HepG2 (cell line): ENCODE results near the gene KIAA0930. TPM values are rescaled to one million over a fixed set of nuclear protein-coding genes. Genes with fewer than 3 reads are reported as not detected.

Experiments used
- ATAC-seq: fragments of 200-7000 bp; cut with Tn5 transposase; 3 replicates; pipeline ENCODE4 v1.9.1; 2020; ENCODE audit warnings: mild to moderate bottlenecking, moderate library complexity
- BruUV-seq: library from RNA; stranded (reverse); fragments of 400-500 nt; replicated peaks from 2 replicates; lab custom pipeline; 2021; lab: Mats Ljungman, UMichigan
- CTCF ChIA-PET: fragments of 300-600 bp; formaldehyde crosslinking; extraction: SDS; loops from one replicate; lab custom pipeline; 2021; ENCODE audit warnings: low total read pairs, inconsistent platforms, low intra/inter-chr PET ratio; lab: Yijun Ruan, JAX
- POLR2A ChIA-PET: fragments of 350-600 bp; sonication (Branson Sonifier 250); formaldehyde crosslinking; loops from one replicate; lab custom pipeline; 2020; ENCODE audit warnings: antibody characterized with exemption, inconsistent platforms; lab: Yijun Ruan, JAX
- DNase-seq: peaks from one replicate; pipeline ENCODE4 v3.0.0-alpha.2; 2015; ENCODE audit warnings: low spot score
- FAIRE-seq: peaks from 3 replicates; lab custom pipeline; 2011; peaks lifted over from hg19 to GRCh38; lab: Jason Lieb, UNC
- H2AFZ ChIP-seq: one replicate; pipeline ENCODE4 v1.6.1; 2011; ENCODE audit warnings: low read length, inconsistent platforms
- H3K27ac ChIP-seq: fragments of 300-600 bp; 3 replicates; pipeline ENCODE4 v1.8.0; 2011; ENCODE audit warnings: mixed run types, mild to moderate bottlenecking, mixed read lengths, low read length, inconsistent platforms; ENCODE audit not compliant: insufficient read depth; ENCODE audit errors: extremely low read length
- H3K27me3 ChIP-seq, 2 experiments: fragments of 200-600 bp in 1 of 2; 2 replicates in 1 of 2; 3 replicates in 1 of 2; pipeline versions ENCODE4 v1.6.0 to v1.8.0; 2011; ENCODE audit warnings: low read length in 2 of 2, mild to moderate bottlenecking in 2 of 2, moderate library complexity in 2 of 2, inconsistent platforms in 1 of 2; ENCODE audit not compliant: insufficient read depth in 2 of 2, control insufficient read depth in 1 of 2
- H3K36me3 ChIP-seq, 2 experiments: fragments of 200-600 bp in 1 of 2; replicated peaks in 1 of 2; 2 replicates in 1 of 2; 3 replicates in 1 of 2; pipeline versions ENCODE4 v1.5.1 to v1.8.0; 2011; ENCODE audit warnings: low read length in 2 of 2, inconsistent platforms in 1 of 2; ENCODE audit not compliant: insufficient read depth in 2 of 2, control insufficient read depth in 1 of 2
- H3K4me1 ChIP-seq: 2 replicates; pipeline ENCODE4 v1.5.1; 2012; ENCODE audit warnings: low read length, inconsistent platforms; ENCODE audit not compliant: insufficient read depth
- H3K4me2 ChIP-seq: 2 replicates; pipeline ENCODE4 v1.6.0; 2011; ENCODE audit warnings: low read depth, low read length, inconsistent platforms
- H3K4me3 ChIP-seq, 3 experiments: fragments of 200-600 bp in 1 of 3; sonication (generic), shearing (Covaris generic) in 1 of 3; replicated peaks in 1 of 3; 2 replicates each; pipeline ENCODE4 v1.5.1; 2011 to 2016; ENCODE audit warnings: low read length in 3 of 3, inconsistent platforms in 2 of 3, low read depth in 2 of 3, mild to moderate bottlenecking in 2 of 3, control low read depth in 1 of 3, mixed read lengths in 1 of 3; ENCODE audit not compliant: insufficient read depth in 1 of 3
- H3K79me2 ChIP-seq: one replicate; pipeline ENCODE4 v1.6.1; 2011; ENCODE audit warnings: low read length, inconsistent platforms; ENCODE audit not compliant: insufficient read depth
- H3K9ac ChIP-seq: 2 replicates; pipeline ENCODE4 v1.6.0; 2011; ENCODE audit warnings: mild to moderate bottlenecking, low read depth, low read length, inconsistent platforms; ENCODE audit not compliant: insufficient read depth
- H3K9me3 ChIP-seq: 2 replicates; pipeline ENCODE4 v1.5.1; 2012; ENCODE audit warnings: mild to moderate bottlenecking, low read length
- H4K20me1 ChIP-seq: 2 replicates; pipeline ENCODE4 v1.6.0; 2011; ENCODE audit warnings: inconsistent platforms, mild to moderate bottlenecking, low read length, moderate library complexity; ENCODE audit not compliant: insufficient read depth
- GLI4 ChIP-seq: sonication (generic); formaldehyde crosslinking; IDR thresholded peaks from 2 replicates; pipeline ENCODE4 v1.5.1; 2020; ENCODE audit warnings: missing genetic modification reagents, mild to moderate bottlenecking, moderate library complexity, borderline replicate concordance
- LCORL ChIP-seq, 2 experiments: fragments of 450-650 bp in 1 of 2; sonication (generic) in 1 of 2; formaldehyde crosslinking in 1 of 2; IDR thresholded peaks; 2 replicates each; pipeline versions ENCODE4 v1.5.0 to v1.6.1; 2017 to 2020; ENCODE audit warnings: antibody characterized with exemption in 1 of 2, missing genetic modification reagents in 1 of 2
- NFE2L2 ChIP-seq: fragments of 150-350 bp; IDR thresholded peaks from 2 replicates; pipeline ENCODE4 v1.6.1; 2014; ENCODE audit warnings: low read length
- ZFP82 ChIP-seq: sonication (generic); formaldehyde crosslinking; IDR thresholded peaks from 2 replicates; pipeline ENCODE4 v1.5.1; 2020; ENCODE audit warnings: mild to moderate bottlenecking, missing genetic modification reagents, borderline replicate concordance
- ZNF446 ChIP-seq: sonication (generic); formaldehyde crosslinking; IDR thresholded peaks from 2 replicates; pipeline ENCODE4 v1.5.0; 2020; ENCODE audit warnings: mild to moderate bottlenecking, missing genetic modification reagents
- WGBS: methylation state at CpG from one replicate; pipeline ENCODE4 v1.1.6; 2017; ENCODE audit warnings: low lambda C conversion rate; 5-methylcytosine and 5-hydroxymethylcytosine counted together
- in situ Hi-C: cut with HindIII; loops from 2 replicates; pipeline ENCODE4 v1.10.0; 2017; ENCODE audit warnings: low pct_unique_long_range_greater_than_20kb; ENCODE audit not compliant: extremely low pct_ligation_motif_present
- intact Hi-C: fragments of 100-400 bp; cut with micrococcal nuclease; formaldehyde crosslinking; loops from one replicate; pipeline ENCODE4 v1.10.0; 2022; ENCODE audit not compliant: unreplicated experiment
- polyA plus RNA-seq, 8 experiments: library from polyadenylated mRNA; depleted of rRNA in 3 of 8; stranded (reverse) in 7 of 8; unstranded in 1 of 8; fragments of >200 nt; fragmentation: Illumina TruSeq in 4 of 8; extraction: Trizol in 4 of 8; gene quantifications; 2 replicates each; pipeline versions ENCODE4 v1.2.1 to v1.2.3, GENCODE V29; 2011 to 2016; ENCODE audit warnings: low read depth in 4 of 8, missing spikeins in 1 of 8, mixed read lengths in 1 of 8; ENCODE audit not compliant: insufficient read depth in 1 of 8
- total RNA-seq, 5 experiments: library from RNA; depleted of rRNA; stranded (reverse); fragments of >200 nt; fragmentation: Illumina TruSeq; extraction: Trizol; gene quantifications; 2 replicates each; pipeline ENCODE4 v1.2.3, GENCODE V29; 2016; ENCODE audit warnings: low read depth in 1 of 5
- TF ChIP-seq, protein P1 (sequence below): sonication (generic); formaldehyde crosslinking; IDR thresholded peaks from 2 replicates; pipeline ENCODE4 v1.4.0; 2020; ENCODE audit warnings: low read depth, missing genetic modification reagents
- TF ChIP-seq, protein P2 (sequence below): sonication (generic); formaldehyde crosslinking; IDR thresholded peaks from 2 replicates; pipeline ENCODE4 v1.5.1; 2020; ENCODE audit warnings: mild to moderate bottlenecking, missing genetic modification reagents, moderate library complexity
- TF ChIP-seq, protein P3 (sequence below): IDR thresholded peaks from 2 replicates; pipeline ENCODE4 v1.6.1; 2016; ENCODE audit warnings: missing compliant biosample characterization, missing genetic modification reagents, borderline replicate concordance
- TF ChIP-seq, protein P4 (sequence below): IDR thresholded peaks from 2 replicates; pipeline ENCODE4 v1.6.1; 2012; ENCODE audit warnings: inconsistent platforms

The KIAA0930 gene
- total and polyA plus RNA-seq, 2 of the 13 experiments (the other 11 are each of a cell fraction or from before 2014, with no cell fraction given): 27.0 to 38.2 TPM

DNA sequence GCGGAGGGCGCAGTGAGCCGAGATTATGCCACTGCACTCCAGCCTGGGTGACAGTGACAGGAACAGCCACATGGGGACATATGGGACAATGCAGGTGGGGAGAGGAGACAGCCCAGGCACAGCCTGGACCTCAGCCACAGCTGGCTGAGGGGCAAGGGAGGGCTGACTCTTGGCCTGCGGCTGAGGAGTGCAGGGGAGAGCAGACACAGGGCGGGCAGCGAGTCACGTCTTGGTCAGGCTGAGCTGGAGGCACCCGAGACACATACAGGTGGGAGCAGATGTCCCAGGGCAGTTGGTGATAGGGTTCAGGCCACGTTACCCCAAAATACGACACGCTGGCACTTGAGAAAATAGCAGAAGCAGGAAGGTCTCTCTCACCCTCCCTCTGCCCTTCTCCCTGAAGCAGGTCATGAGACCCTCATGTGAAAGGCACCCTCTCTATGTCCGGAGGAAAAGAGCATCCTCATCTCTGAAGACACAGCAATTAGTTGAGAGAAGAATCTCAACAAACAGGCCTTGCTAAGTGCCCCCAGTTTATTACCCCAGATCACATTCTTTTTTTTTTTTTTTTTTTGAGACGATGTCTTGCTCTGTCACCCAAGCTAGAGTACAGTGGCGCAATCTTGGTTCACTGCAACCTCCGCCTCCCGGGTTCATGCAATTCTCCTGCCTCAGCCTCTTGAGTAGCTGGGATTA lies 10.5 kb downstream of the KIAA0930 start:
- H3K9me3 ChIP-seq: no peaks in the 10 kb centered on the region
- ChIA-PET POLR2A (no interaction called here), CTCF (no interaction called here)
- intact Hi-C loops: no loop called here
- H3K4me3 ChIP-seq: no peak overlapping the region
- no peaks in the 10 kb centered on the region for H3K27me3 ChIP-seq
- peaks cover 4% of the 10 kb centered on the region for H3K79me2 ChIP-seq
- H3K9ac ChIP-seq: no peak overlapping the region
- no TSS peak for BruUV-seq
- H2AFZ ChIP-seq: no peak overlapping the region
- H3K27ac ChIP-seq: no peak overlapping the region
- DNase-seq (no peak), FAIRE-seq (no peak)
- H3K4me2 ChIP-seq: no peak overlapping the region
- TF ChIP-seq ZFP82 (CRISPR knock-in tag): no peak
- TF ChIP-seq, protein P1, sequence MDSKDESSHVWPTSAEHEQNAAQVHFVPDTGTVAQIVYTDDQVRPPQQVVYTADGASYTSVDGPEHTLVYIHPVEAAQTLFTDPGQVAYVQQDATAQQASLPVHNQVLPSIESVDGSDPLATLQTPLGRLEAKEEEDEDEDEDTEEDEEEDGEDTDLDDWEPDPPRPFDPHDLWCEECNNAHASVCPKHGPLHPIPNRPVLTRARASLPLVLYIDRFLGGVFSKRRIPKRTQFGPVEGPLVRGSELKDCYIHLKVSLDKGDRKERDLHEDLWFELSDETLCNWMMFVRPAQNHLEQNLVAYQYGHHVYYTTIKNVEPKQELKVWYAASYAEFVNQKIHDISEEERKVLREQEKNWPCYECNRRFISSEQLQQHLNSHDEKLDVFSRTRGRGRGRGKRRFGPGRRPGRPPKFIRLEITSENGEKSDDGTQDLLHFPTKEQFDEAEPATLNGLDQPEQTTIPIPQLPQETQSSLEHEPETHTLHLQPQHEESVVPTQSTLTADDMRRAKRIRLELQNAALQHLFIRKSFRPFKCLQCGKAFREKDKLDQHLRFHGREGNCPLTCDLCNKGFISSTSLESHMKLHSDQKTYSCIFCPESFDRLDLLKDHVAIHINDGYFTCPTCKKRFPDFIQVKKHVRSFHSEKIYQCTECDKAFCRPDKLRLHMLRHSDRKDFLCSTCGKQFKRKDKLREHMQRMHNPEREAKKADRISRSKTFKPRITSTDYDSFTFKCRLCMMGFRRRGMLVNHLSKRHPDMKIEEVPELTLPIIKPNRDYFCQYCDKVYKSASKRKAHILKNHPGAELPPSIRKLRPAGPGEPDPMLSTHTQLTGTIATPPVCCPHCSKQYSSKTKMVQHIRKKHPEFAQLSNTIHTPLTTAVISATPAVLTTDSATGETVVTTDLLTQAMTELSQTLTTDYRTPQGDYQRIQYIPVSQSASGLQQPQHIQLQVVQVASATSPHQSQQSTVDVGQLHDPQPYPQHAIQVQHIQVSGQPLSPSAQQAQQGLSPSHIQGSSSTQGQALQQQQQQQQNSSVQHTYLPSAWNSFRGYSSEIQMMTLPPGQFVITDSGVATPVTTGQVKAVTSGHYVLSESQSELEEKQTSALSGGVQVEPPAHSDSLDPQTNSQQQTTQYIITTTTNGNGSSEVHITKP (CRISPR knock-in tag): no peak
- no peak for TF ChIP-seq ZNF446 (CRISPR knock-in tag)
- no peak for TF ChIP-seq NFE2L2
- TF ChIP-seq, protein P2, sequence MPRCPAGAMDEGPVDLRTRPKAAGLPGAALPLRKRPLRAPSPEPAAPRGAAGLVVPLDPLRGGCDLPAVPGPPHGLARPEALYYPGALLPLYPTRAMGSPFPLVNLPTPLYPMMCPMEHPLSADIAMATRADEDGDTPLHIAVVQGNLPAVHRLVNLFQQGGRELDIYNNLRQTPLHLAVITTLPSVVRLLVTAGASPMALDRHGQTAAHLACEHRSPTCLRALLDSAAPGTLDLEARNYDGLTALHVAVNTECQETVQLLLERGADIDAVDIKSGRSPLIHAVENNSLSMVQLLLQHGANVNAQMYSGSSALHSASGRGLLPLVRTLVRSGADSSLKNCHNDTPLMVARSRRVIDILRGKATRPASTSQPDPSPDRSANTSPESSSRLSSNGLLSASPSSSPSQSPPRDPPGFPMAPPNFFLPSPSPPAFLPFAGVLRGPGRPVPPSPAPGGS: no peak
- no peak for TF ChIP-seq LCORL (IDR thresholded peaks at IDR 0.05)
- no peak for TF ChIP-seq LCORL (CRISPR knock-in tag; IDR thresholded peaks at IDR 0.05)
- TF ChIP-seq, protein P3, sequence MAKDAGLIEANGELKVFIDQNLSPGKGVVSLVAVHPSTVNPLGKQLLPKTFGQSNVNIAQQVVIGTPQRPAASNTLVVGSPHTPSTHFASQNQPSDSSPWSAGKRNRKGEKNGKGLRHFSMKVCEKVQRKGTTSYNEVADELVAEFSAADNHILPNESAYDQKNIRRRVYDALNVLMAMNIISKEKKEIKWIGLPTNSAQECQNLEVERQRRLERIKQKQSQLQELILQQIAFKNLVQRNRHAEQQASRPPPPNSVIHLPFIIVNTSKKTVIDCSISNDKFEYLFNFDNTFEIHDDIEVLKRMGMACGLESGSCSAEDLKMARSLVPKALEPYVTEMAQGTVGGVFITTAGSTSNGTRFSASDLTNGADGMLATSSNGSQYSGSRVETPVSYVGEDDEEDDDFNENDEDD (CRISPR knock-in tag): no peak
- TF ChIP-seq, protein P4, sequence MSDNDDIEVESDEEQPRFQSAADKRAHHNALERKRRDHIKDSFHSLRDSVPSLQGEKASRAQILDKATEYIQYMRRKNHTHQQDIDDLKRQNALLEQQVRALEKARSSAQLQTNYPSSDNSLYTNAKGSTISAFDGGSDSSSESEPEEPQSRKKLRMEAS: no peak
- no peak for TF ChIP-seq GLI4 (CRISPR knock-in tag)
- TF ChIP-seq, all 625 proteins: peak for 0
- no peaks in the 10 kb centered on the region for H3K36me3 ChIP-seq
- in situ Hi-C loops: no loop called here
- no peaks in the 10 kb centered on the region; the same call in 1 of the 2 replicates for H4K20me1 ChIP-seq
- WGBS: 80% methylated on average over 11 of the region's 16 CpGs
- H3K4me1 ChIP-seq: peaks cover 46% of the 10 kb centered on the region
- ATAC-seq: no peak
